B cell (primary cell): ENCODE data around the gene FOXM1. TPM values are rescaled to one million over a fixed set of nuclear protein-coding genes. Genes with fewer than 3 reads are reported as not detected.

Experiments
- ATAC-seq: fragments of 200-7000 bp; cut with Tn5 transposase; one replicate; pipeline ENCODE4 v1.10.0; 2021; ENCODE audit warnings: low read depth, mild to moderate bottlenecking, moderate number of reproducible peaks, moderate library complexity
- CTCF ChIA-PET: fragments of 350-600 bp; sonication (Branson Sonifier 250); formaldehyde crosslinking; loops from one replicate; lab custom pipeline; 2021; ENCODE audit warnings: antibody characterized with exemption, inconsistent platforms; lab: Charles Lee
- POLR2A ChIA-PET: fragments of 350-600 bp; sonication (Branson Sonifier 250); formaldehyde crosslinking; loops from one replicate; lab custom pipeline; 2021; ENCODE audit warnings: antibody characterized with exemption; lab: Charles Lee
- DNase-seq: peaks from one replicate; pipeline ENCODE4 v3.0.0; 2013
- H2AFZ ChIP-seq: 2 replicates; pipeline ENCODE4 v1.6.1; 2012; ENCODE audit warnings: mild to moderate bottlenecking, low read depth, low read length; ENCODE audit not compliant: insufficient read depth, poor library complexity, severe bottlenecking
- H3K27ac ChIP-seq, 2 donors: 1 replicate in 1 of 2; 2 replicates in 1 of 2; pipeline ENCODE4 v1.5.1; 2012 to 2013; ENCODE audit warnings: low read length in 2 of 2, mild to moderate bottlenecking in 2 of 2, moderate library complexity in 1 of 2
- H3K27me3 ChIP-seq, 4 experiments: fragments of 200-600 bp in 1 of 4; sonication (generic) in 1 of 4; replicated peaks in 1 of 4; 1 replicate in 2 of 4; 2 replicates in 2 of 4; pipeline versions ENCODE4 v1.6.1 to v1.7.0; 2013 to 2016; ENCODE audit warnings: low read length in 3 of 4, mild to moderate bottlenecking in 2 of 4, mixed read lengths in 1 of 4, moderate library complexity in 1 of 4; ENCODE audit not compliant: insufficient read depth in 4 of 4, control insufficient read depth in 3 of 4; ENCODE audit errors: control extremely low read depth in 1 of 4
- H3K36me3 ChIP-seq, 2 experiments: replicated peaks in 1 of 2; 1 replicate in 1 of 2; 2 replicates in 1 of 2; pipeline versions ENCODE4 v1.6.1 to v1.7.1; 2013; ENCODE audit warnings: low read length in 1 of 2; ENCODE audit not compliant: insufficient read depth in 2 of 2, control insufficient read depth in 1 of 2; ENCODE audit errors: control extremely low read depth in 1 of 2, extremely low read depth in 1 of 2
- H3K4me1 ChIP-seq, 2 donors: fragments of 200-600 bp in 1 of 2; sonication (generic) in 1 of 2; 1 replicate in 1 of 2; 2 replicates in 1 of 2; pipeline versions ENCODE4 v1.5.1 to v1.6.1; 2013 to 2017; ENCODE audit warnings: low read length in 2 of 2; ENCODE audit not compliant: control insufficient read depth in 2 of 2, insufficient read depth in 2 of 2
- H3K4me2 ChIP-seq: replicated peaks from 2 replicates; pipeline ENCODE3; 2012; ENCODE audit warnings: mild to moderate bottlenecking, low read depth, low read length; ENCODE audit not compliant: poor library complexity, severe bottlenecking
- H3K4me3 ChIP-seq, 5 experiments: fragments of 200-600 bp in 1 of 5; sonication (generic) in 1 of 5; 1 replicate in 3 of 5; 2 replicates in 2 of 5; pipeline versions ENCODE4 v1.5.1 to v1.7.0; 2011 to 2016; ENCODE audit warnings: low read length in 4 of 5, mild to moderate bottlenecking in 4 of 5, low read depth in 2 of 5, control low read depth in 1 of 5, moderate library complexity in 1 of 5; ENCODE audit not compliant: insufficient read depth in 1 of 5; ENCODE audit errors: control extremely low read depth in 1 of 5, extremely low read depth in 1 of 5
- H3K79me2 ChIP-seq: fragments of 200-600 bp; sonication (generic); one replicate; pipeline ENCODE4 v1.6.0; 2016; ENCODE audit warnings: low read length; ENCODE audit not compliant: control insufficient read depth, insufficient read depth
- H3K9ac ChIP-seq: fragments of 200-600 bp; sonication (generic); 2 replicates; pipeline ENCODE4 v1.6.1; 2017; ENCODE audit warnings: mild to moderate bottlenecking, low read length, moderate library complexity
- H3K9me3 ChIP-seq, 3 donors: one replicate each; pipeline versions ENCODE4 v1.6.1 to v1.7.1; 2013; ENCODE audit warnings: low read length in 2 of 3; ENCODE audit not compliant: control insufficient read depth in 2 of 3, insufficient read depth in 1 of 3; ENCODE audit errors: control extremely low read depth in 1 of 3
- H4K20me1 ChIP-seq: 2 replicates; pipeline ENCODE4 v1.6.0; 2012; ENCODE audit warnings: mild to moderate bottlenecking, low read length; ENCODE audit not compliant: insufficient read depth, control insufficient read depth, poor library complexity, severe bottlenecking
- H3K27ac Mint-ChIP-seq: one replicate; pipeline ENCODE4 v1.8.0; 2021; ENCODE audit warnings: mixed read lengths
- H3K27me3 Mint-ChIP-seq: one replicate; pipeline ENCODE4 v1.8.0; 2021; ENCODE audit warnings: mixed read lengths
- H3K4me1 Mint-ChIP-seq: one replicate; pipeline ENCODE4 v1.8.0; 2021; ENCODE audit warnings: mixed read lengths
- H3K4me3 Mint-ChIP-seq: one replicate; pipeline ENCODE4 v1.8.0; 2021; ENCODE audit warnings: mixed read lengths
- H3K9me3 Mint-ChIP-seq: one replicate; pipeline ENCODE4 v1.8.0; 2022; ENCODE audit warnings: mixed read lengths; ENCODE audit not compliant: insufficient read depth
- CTCF ChIP-seq: fragments of 200-600 bp; IDR thresholded peaks from one replicate; pipeline ENCODE4 v1.8.0; 2022; ENCODE audit warnings: antibody characterized with exemption, mild to moderate bottlenecking
- EZH2 ChIP-seq: IDR thresholded peaks from 2 replicates; pipeline ENCODE4 v1.6.1; 2012; ENCODE audit warnings: borderline replicate concordance, low read depth, mild to moderate bottlenecking, moderate library complexity, low read length; ENCODE audit not compliant: insufficient read depth, poor library complexity, severe bottlenecking
- WGBS: methylation state at CpG from one replicate; pipeline ENCODE4 v1.1.5; 2013; ENCODE audit warnings: missing lambda C conversion rate; ENCODE audit not compliant: insufficient coverage; 5-methylcytosine and 5-hydroxymethylcytosine counted together
- intact Hi-C: fragments of 100-400 bp; cut with micrococcal nuclease; formaldehyde crosslinking; loops from one replicate; pipeline ENCODE4 v1.10.0; 2022
- polyA plus RNA-seq: library from polyadenylated mRNA; depleted of rRNA; stranded (reverse); fragments of >200 nt; gene quantifications from 2 replicates; pipeline ENCODE4 v1.2.3, GENCODE V29; 2012
- total RNA-seq, 2 donors: library from RNA; stranded (reverse); fragments of 120-200 nt in 1 of 2; gene quantifications; 1 replicate in 1 of 2; 2 replicates in 1 of 2; pipeline versions ENCODE4 v1.2.3 to v1.2.4, GENCODE V29; 2013 to 2022

The FOXM1 gene
- total and polyA plus RNA-seq, 2 donors (not counting 1 experiment from before 2014, with no cell fraction given), result 0.67 to 0.84 TPM

GRCh38 chr12:2877953-2878732 is 1.2 kb upstream of the FOXM1 start:
- Histone ChIP-seq H3K4me1 (peaks cover 17 to 23% of the 10 kb centered on the region in 2 donors), H3K27me3 (no peaks in the 10 kb centered on the region), H3K36me3 (no peaks in the 10 kb centered on the region), H3K9me3 (no peaks in the 10 kb centered on the region), H3K4me3 (peak overlapping the region; percentile 81 to 98 (median 88)), H3K9ac (peak overlapping the region; percentile 90), H3K4me2 (peak overlapping the region; percentile 98), H4K20me1 (no peaks in the 10 kb centered on the region), H3K79me2 (peaks cover 56% of the 10 kb centered on the region), H3K27ac (peak overlapping the region; percentile 90 to 91), H2AFZ (peak overlapping the region; percentile 86)
- H3K27me3 Mint-ChIP-seq, result no peaks in the 10 kb centered on the region
- H3K4me3 Mint-ChIP-seq, result peak overlapping the region; percentile 97
- POLR2A ChIA-PET, result interaction anchor here (0.6 to 0.9 kb wide), 3 partner anchors 12 to 1515 kb away, joined by 3 to 7 read pairs (median 6); partner anchors contain the start of gene TULP3
- H3K27ac Mint-ChIP-seq, result peak overlapping the region; percentile 96
- no peaks in the 10 kb centered on the region for H3K9me3 Mint-ChIP-seq
- ATAC-seq, result peak; percentile 40
- DNase-seq, result peak; percentile 71
- WGBS, result 50% methylated on average over 13 of the region's 16 CpGs
- intact Hi-C loops, result loop anchor here (1.0 to 5.0 kb wide), 3 partner anchors 12 to 81 kb away; partner anchors contain the start of genes ITFG2 and TULP3
- TF ChIP-seq CTCF (no peak), EZH2 (no peak)
- H3K4me1 Mint-ChIP-seq, result peaks cover 30% of the 10 kb centered on the region
- CTCF ChIA-PET, result interaction anchor here (0.9 to 1.3 kb wide), 3 partner anchors 23 to 165 kb away, joined by 3 read pairs; partner anchors contain the start of gene ITFG2
